OCI-LY3 (cell line): Measurements from ENCODE around the gene LTBP2.

Experiments used
- H2AFZ ChIP-seq: fragments of 200-600, 300-600 bp; shearing (Covaris generic); 2 replicates; pipeline ENCODE4 v1.6.0; 2014; ENCODE audit warnings: antibody characterized with exemption, low read depth, low read length
- H3K27ac ChIP-seq: fragments of 200-600, 300-600 bp; sonication (generic); 2 replicates; pipeline ENCODE4 v1.5.1; 2014; ENCODE audit warnings: mild to moderate bottlenecking, low read length, moderate library complexity, mixed read lengths
- H3K27me3 ChIP-seq: fragments of 200-600, 300-600 bp; sonication (generic); 2 replicates; pipeline ENCODE4 v1.6.1; 2014; ENCODE audit warnings: low read depth, low read length, mixed read lengths
- H3K36me3 ChIP-seq: fragments of 200-600, 300-600 bp; sonication (generic); replicated peaks from 2 replicates; pipeline ENCODE3; 2014; ENCODE audit warnings: low read depth, low read length, mixed read lengths
- H3K4me1 ChIP-seq: fragments of 300-600, 200-600 bp; sonication (generic); 2 replicates; pipeline ENCODE4 v1.6.1; 2014; ENCODE audit warnings: low read length, mixed read lengths
- H3K4me2 ChIP-seq: fragments of 200-600, 300-600 bp; sonication (generic); 2 replicates; pipeline ENCODE4 v1.6.1; 2014; ENCODE audit warnings: low read length, mixed read lengths
- H3K4me3 ChIP-seq: fragments of 300-600, 200-600 bp; sonication (generic); 2 replicates; pipeline ENCODE4 v1.5.1; 2014; ENCODE audit warnings: antibody characterized with exemption, mild to moderate bottlenecking, low read length, moderate library complexity
- H3K79me2 ChIP-seq: fragments of 300-600, 200-600 bp; shearing (Covaris generic); 2 replicates; pipeline ENCODE4 v1.6.1; 2014; ENCODE audit warnings: mild to moderate bottlenecking, low read length, mixed read lengths
- H3K9ac ChIP-seq: fragments of 300-600, 200-600 bp; shearing (Covaris generic); 2 replicates; pipeline ENCODE4 v1.6.0; 2014; ENCODE audit warnings: mild to moderate bottlenecking, low read length, moderate library complexity
- H3K9me3 ChIP-seq: fragments of 200-600, 300-600 bp; shearing (Covaris generic); 2 replicates; pipeline ENCODE4 v1.6.1; 2014; ENCODE audit warnings: low read length, mixed read lengths; ENCODE audit not compliant: insufficient read depth
- H4K20me1 ChIP-seq: fragments of 200-600, 300-600 bp; sonication (generic); 2 replicates; pipeline ENCODE4 v1.6.1; 2016; ENCODE audit warnings: low read length, mixed read lengths; ENCODE audit not compliant: insufficient read depth
- EZH2phosphoT487 ChIP-seq: fragments of 200-600 bp; shearing (Covaris generic); IDR thresholded peaks from 2 replicates; pipeline ENCODE4 v1.6.1; 2018; ENCODE audit warnings: antibody characterized with exemption, mixed run types, low read depth
- TF ChIP-seq, protein P1 (sequence below): fragments of 200-600, 300-600 bp; sonication (generic); IDR thresholded peaks from 2 replicates; pipeline ENCODE4 v1.5.1; 2014; ENCODE audit warnings: antibody characterized with exemption, low read length, low read depth

Gene LTBP2

GRCh38 chr14:74510223-74510931 lies 101.7 kb downstream of the LTBP2 start:
- Histone ChIP-seq H3K9me3 (no peaks in the 10 kb centered on the region), H3K27me3 (peaks cover 11% of the 10 kb centered on the region), H2AFZ (no peak overlapping the region), H3K4me2 (no peak overlapping the region), H3K4me3 (no peak overlapping the region), H3K27ac (no peak overlapping the region), H3K4me1 (no peaks in the 10 kb centered on the region), H3K36me3 (no peaks in the 10 kb centered on the region), H4K20me1 (no peaks in the 10 kb centered on the region), H3K9ac (no peak overlapping the region), H3K79me2 (no peaks in the 10 kb centered on the region)
- TF ChIP-seq EZH2phosphoT487: no peak
- TF ChIP-seq, protein P1, sequence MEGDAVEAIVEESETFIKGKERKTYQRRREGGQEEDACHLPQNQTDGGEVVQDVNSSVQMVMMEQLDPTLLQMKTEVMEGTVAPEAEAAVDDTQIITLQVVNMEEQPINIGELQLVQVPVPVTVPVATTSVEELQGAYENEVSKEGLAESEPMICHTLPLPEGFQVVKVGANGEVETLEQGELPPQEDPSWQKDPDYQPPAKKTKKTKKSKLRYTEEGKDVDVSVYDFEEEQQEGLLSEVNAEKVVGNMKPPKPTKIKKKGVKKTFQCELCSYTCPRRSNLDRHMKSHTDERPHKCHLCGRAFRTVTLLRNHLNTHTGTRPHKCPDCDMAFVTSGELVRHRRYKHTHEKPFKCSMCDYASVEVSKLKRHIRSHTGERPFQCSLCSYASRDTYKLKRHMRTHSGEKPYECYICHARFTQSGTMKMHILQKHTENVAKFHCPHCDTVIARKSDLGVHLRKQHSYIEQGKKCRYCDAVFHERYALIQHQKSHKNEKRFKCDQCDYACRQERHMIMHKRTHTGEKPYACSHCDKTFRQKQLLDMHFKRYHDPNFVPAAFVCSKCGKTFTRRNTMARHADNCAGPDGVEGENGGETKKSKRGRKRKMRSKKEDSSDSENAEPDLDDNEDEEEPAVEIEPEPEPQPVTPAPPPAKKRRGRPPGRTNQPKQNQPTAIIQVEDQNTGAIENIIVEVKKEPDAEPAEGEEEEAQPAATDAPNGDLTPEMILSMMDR: no peak

GRCh38 chr14:74509587-74510222 lies 102.3 kb downstream of the LTBP2 start:
- H3K36me3 ChIP-seq: no peaks in the 10 kb centered on the region
- no peak for TF ChIP-seq EZH2phosphoT487
- TF ChIP-seq, protein P1: no peak
- no peak overlapping the region for H2AFZ ChIP-seq
- no peaks in the 10 kb centered on the region for H4K20me1 ChIP-seq
- no peak overlapping the region for H3K4me3 ChIP-seq
- no peak overlapping the region for H3K27ac ChIP-seq
- H3K9me3 ChIP-seq: no peaks in the 10 kb centered on the region
- H3K9ac ChIP-seq: no peak overlapping the region
- H3K79me2 ChIP-seq: no peaks in the 10 kb centered on the region
- no peak overlapping the region for H3K4me2 ChIP-seq
- peaks cover 10% of the 10 kb centered on the region for H3K27me3 ChIP-seq
- no peaks in the 10 kb centered on the region for H3K4me1 ChIP-seq

DNA sequence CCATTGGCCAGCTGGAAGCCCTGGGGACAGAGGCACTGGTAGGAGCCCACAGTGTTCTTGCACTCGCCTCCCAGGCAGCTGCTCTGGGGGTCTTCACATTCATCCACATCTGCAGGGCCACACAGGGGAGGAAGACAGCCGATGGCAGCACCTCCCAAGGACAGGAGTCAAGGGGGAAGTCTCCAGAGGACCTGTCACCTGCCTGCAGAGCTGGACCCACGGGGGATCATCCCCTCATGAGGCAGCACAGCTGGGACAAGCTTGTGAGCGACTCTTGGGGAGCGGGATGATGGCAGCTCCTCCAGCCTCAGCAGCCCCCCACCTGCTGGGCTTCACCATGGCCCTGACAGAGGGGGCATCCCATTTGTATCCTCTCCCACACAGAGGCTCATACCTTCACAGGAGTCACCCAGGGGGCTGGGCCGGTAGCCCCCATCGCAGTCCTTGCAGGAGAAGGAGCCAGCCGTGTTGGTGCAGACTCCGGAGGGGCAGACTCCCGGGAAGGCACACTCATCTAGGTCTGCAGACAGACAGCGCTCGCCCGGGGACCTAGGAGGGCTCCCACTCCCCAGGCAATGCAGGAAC lies 103.1 kb downstream of the LTBP2 start:
- no peak overlapping the region for H3K4me2 ChIP-seq
- H3K4me3 ChIP-seq: no peak overlapping the region
- H2AFZ ChIP-seq: no peak overlapping the region
- no peaks in the 10 kb centered on the region for H3K4me1 ChIP-seq
- no peaks in the 10 kb centered on the region for H3K36me3 ChIP-seq
- no peak overlapping the region for H3K9ac ChIP-seq
- H4K20me1 ChIP-seq: no peaks in the 10 kb centered on the region
- no peak overlapping the region for H3K27ac ChIP-seq
- H3K9me3 ChIP-seq: no peaks in the 10 kb centered on the region
- no peaks in the 10 kb centered on the region for H3K79me2 ChIP-seq
- TF ChIP-seq, protein P1: no peak
- TF ChIP-seq EZH2phosphoT487: no peak
- H3K27me3 ChIP-seq: peaks cover 10% of the 10 kb centered on the region

- Histone ChIP-seq H3K9me3 (no peaks in the 10 kb centered on the region), H3K27me3 (peaks cover 10% of the 10 kb centered on the region; the same call in 1 of the 2 replicates), H3K27ac (no peak overlapping the region), H3K36me3 (no peaks in the 10 kb centered on the region), H4K20me1 (no peaks in the 10 kb centered on the region), H3K4me3 (no peak overlapping the region), H3K9ac (no peak overlapping the region), H2AFZ (no peak overlapping the region), H3K79me2 (no peaks in the 10 kb centered on the region), H3K4me2 (no peak overlapping the region), H3K4me1 (no peaks in the 10 kb centered on the region)
- TF ChIP-seq EZH2phosphoT487: no peak
- TF ChIP-seq, protein P1: peak; percentile 37
These were observed 103.7 kb downstream of the LTBP2 start for GRCh38 chr14:74508292-74508731.
